CD14-positive monocyte (primary cell): ENCODE data around the gene PLCB2. TPM values are rescaled to one million over a fixed set of nuclear protein-coding genes. Genes with fewer than 3 reads are reported as not detected.

ENCODE experiments used
- DNase-seq, 3 donors: peaks; one replicate each; pipeline ENCODE4 v3.0.0-alpha.2; 2011 to 2022
- H2AFZ ChIP-seq: 2 replicates; pipeline ENCODE4 v1.6.0; 2012; ENCODE audit warnings: mild to moderate bottlenecking, low read depth, low read length, inconsistent platforms; ENCODE audit not compliant: insufficient read depth, poor library complexity, severe bottlenecking
- H3K27ac ChIP-seq, 2 donors: 1 replicate in 1 of 2; 2 replicates in 1 of 2; pipeline ENCODE4 v1.5.1; 2012 to 2013; ENCODE audit warnings: low read length in 2 of 2, control low read depth in 1 of 2, inconsistent platforms in 1 of 2, low read depth in 1 of 2, mild to moderate bottlenecking in 1 of 2
- H3K27me3 ChIP-seq, 2 donors: one replicate each; pipeline versions ENCODE4 v1.6.0 to v1.6.1; 2011 to 2013; ENCODE audit warnings: low read length in 2 of 2; ENCODE audit not compliant: control insufficient read depth in 2 of 2, insufficient read depth in 2 of 2
- H3K36me3 ChIP-seq, 2 donors: replicated peaks in 1 of 2; 1 replicate in 1 of 2; 2 replicates in 1 of 2; pipeline versions ENCODE4 v1.5.1 to v1.6.1; 2012 to 2013; ENCODE audit warnings: low read length in 2 of 2, control low read depth in 1 of 2, inconsistent platforms in 1 of 2, mild to moderate bottlenecking in 1 of 2; ENCODE audit not compliant: insufficient read depth in 2 of 2, control insufficient read depth in 1 of 2
- H3K4me1 ChIP-seq, 2 donors: 1 replicate in 1 of 2; 2 replicates in 1 of 2; pipeline versions ENCODE4 v1.5.1 to v1.6.1; 2012 to 2013; ENCODE audit warnings: low read length in 2 of 2, control low read depth in 1 of 2, inconsistent platforms in 1 of 2, mild to moderate bottlenecking in 1 of 2, moderate library complexity in 1 of 2; ENCODE audit not compliant: insufficient read depth in 2 of 2, control insufficient read depth in 1 of 2
- H3K4me2 ChIP-seq: replicated peaks from 2 replicates; pipeline ENCODE3; 2012; ENCODE audit warnings: low read length, moderate library complexity, mild to moderate bottlenecking; ENCODE audit not compliant: poor library complexity, severe bottlenecking; ENCODE audit errors: extremely low read depth
- H3K4me3 ChIP-seq, 3 experiments: fragments of 200-600 bp in 1 of 3; sonication (generic) in 1 of 3; replicated peaks in 1 of 3; 1 replicate in 2 of 3; 2 replicates in 1 of 3; pipeline ENCODE4 v1.5.1; 2011 to 2013; ENCODE audit warnings: low read length in 3 of 3, mild to moderate bottlenecking in 3 of 3, control low read depth in 2 of 3, low read depth in 2 of 3, inconsistent platforms in 1 of 3, moderate library complexity in 1 of 3
- H3K79me2 ChIP-seq: 2 replicates; pipeline ENCODE4 v1.6.0; 2012; ENCODE audit warnings: mild to moderate bottlenecking, control low read depth, inconsistent platforms, low read length, moderate library complexity; ENCODE audit not compliant: insufficient read depth
- H3K9ac ChIP-seq: 2 replicates; pipeline ENCODE4 v1.6.0; 2017; ENCODE audit warnings: low read length, mild to moderate bottlenecking; ENCODE audit not compliant: insufficient read depth, poor library complexity, severe bottlenecking
- H3K9me3 ChIP-seq, 2 donors: replicated peaks in 1 of 2; 1 replicate in 1 of 2; 2 replicates in 1 of 2; pipeline versions ENCODE4 v1.5.1 to v1.6.1; 2012 to 2013; ENCODE audit warnings: low read length in 2 of 2, control low read depth in 1 of 2; ENCODE audit not compliant: control insufficient read depth in 1 of 2, insufficient read depth in 1 of 2
- H4K20me1 ChIP-seq: 2 replicates; pipeline ENCODE4 v1.6.0; 2012; ENCODE audit warnings: mild to moderate bottlenecking, low read length, control low read depth, moderate library complexity; ENCODE audit not compliant: insufficient read depth
- H3K27ac Mint-ChIP-seq, 7 donors: one replicate each; pipeline ENCODE4 v1.8.0; 2020; ENCODE audit warnings: mild to moderate bottlenecking in 7 of 7, mixed read lengths in 7 of 7, moderate library complexity in 6 of 7, inconsistent platforms in 2 of 7
- H3K27me3 Mint-ChIP-seq, 3 donors: one replicate each; pipeline ENCODE4 v1.8.0; 2021 to 2022; ENCODE audit warnings: low read depth in 3 of 3, mild to moderate bottlenecking in 3 of 3, mixed read lengths in 3 of 3, moderate library complexity in 3 of 3, inconsistent platforms in 1 of 3
- H3K36me3 Mint-ChIP-seq, 2 donors: one replicate each; pipeline ENCODE4 v1.8.0; 2020; ENCODE audit warnings: mixed read lengths in 2 of 2, inconsistent platforms in 1 of 2, mild to moderate bottlenecking in 1 of 2
- H3K4me1 Mint-ChIP-seq: one replicate; pipeline ENCODE4 v1.8.0; 2020; ENCODE audit warnings: mild to moderate bottlenecking, mixed read lengths
- H3K4me3 Mint-ChIP-seq, 2 donors: one replicate each; pipeline ENCODE4 v1.8.0; 2020; ENCODE audit warnings: mild to moderate bottlenecking in 2 of 2, mixed read lengths in 2 of 2, moderate library complexity in 1 of 2
- H3K9me3 Mint-ChIP-seq, 7 donors: one replicate each; pipeline ENCODE4 v1.8.0; 2020 to 2022; ENCODE audit warnings: mixed read lengths in 7 of 7, mild to moderate bottlenecking in 6 of 7, moderate library complexity in 6 of 7, inconsistent platforms in 2 of 7
- WGBS: methylation state at CpG from one replicate; pipeline ENCODE4 v1.1.5; 2013; ENCODE audit warnings: missing lambda C conversion rate; ENCODE audit not compliant: insufficient coverage; 5-methylcytosine and 5-hydroxymethylcytosine counted together
- intact Hi-C, 2 donors: fragments of 100-400 bp; cut with micrococcal nuclease; formaldehyde crosslinking; loops; one replicate each; pipeline versions ENCODE4 v1.15.0 to v1.15.1; 2023
- polyA plus RNA-seq, 3 donors: library from polyadenylated mRNA; depleted of rRNA in 1 of 3; unstranded in 2 of 3; stranded (reverse) in 1 of 3; fragments of 300-500 nt in 2 of 3; fragments of >200 nt in 1 of 3; fragmentation: Illumina TruSeq in 2 of 3; gene quantifications; 1 replicate in 2 of 3; 2 replicates in 1 of 3; pipeline ENCODE4 v1.2.3, GENCODE V29; 2012 to 2021
- TF ChIP-seq, protein P1 (sequence below): fragments of 200-600 bp; IDR thresholded peaks from one replicate; pipeline ENCODE4 v1.8.0; 2022; ENCODE audit warnings: antibody characterized with exemption, mild to moderate bottlenecking

PLCB2 gene
- polyA plus RNA-seq, 3 donors: 56.5 to 1,191 (median 74.5) TPM

DNA sequence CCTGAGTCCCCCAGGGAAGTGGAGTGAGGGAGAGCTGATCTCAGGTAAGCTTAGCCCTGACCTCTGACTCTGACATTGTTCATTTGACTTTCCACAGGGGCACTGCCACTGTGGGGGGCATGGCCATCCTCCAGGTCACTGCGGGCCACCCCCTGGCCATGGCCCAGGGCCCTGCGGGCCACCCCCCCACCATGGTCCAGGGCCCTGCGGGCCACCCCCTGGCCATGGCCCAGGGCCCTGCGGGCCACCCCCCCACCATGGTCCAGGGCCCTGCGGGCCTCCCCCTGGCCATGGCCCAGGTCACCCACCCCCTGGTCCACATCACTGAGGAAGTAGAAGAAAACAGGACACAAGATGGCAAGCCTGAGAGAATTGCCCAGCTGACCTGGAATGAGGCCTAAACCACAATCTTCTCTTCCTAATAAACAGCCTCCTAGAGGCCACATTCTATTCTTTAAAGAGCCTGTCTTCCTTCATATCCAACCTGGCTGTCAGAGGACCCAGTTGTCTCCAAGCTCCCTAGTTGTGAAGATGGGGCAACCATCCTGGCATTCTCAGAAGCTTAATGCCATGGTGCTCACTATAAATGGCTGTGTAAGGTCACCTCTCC, 48.3 kb upstream of the PLCB2 start:
- intact Hi-C loops: no loop called here
- peaks cover 15% of the 10 kb centered on the region for H3K4me1 Mint-ChIP-seq
- 100% methylated on average over 1 of the region's 5 CpGs for WGBS
- TF ChIP-seq, protein P1, sequence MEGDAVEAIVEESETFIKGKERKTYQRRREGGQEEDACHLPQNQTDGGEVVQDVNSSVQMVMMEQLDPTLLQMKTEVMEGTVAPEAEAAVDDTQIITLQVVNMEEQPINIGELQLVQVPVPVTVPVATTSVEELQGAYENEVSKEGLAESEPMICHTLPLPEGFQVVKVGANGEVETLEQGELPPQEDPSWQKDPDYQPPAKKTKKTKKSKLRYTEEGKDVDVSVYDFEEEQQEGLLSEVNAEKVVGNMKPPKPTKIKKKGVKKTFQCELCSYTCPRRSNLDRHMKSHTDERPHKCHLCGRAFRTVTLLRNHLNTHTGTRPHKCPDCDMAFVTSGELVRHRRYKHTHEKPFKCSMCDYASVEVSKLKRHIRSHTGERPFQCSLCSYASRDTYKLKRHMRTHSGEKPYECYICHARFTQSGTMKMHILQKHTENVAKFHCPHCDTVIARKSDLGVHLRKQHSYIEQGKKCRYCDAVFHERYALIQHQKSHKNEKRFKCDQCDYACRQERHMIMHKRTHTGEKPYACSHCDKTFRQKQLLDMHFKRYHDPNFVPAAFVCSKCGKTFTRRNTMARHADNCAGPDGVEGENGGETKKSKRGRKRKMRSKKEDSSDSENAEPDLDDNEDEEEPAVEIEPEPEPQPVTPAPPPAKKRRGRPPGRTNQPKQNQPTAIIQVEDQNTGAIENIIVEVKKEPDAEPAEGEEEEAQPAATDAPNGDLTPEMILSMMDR: no peak
- H3K4me2 ChIP-seq: no peak overlapping the region
- H4K20me1 ChIP-seq: peaks cover 11% of the 10 kb centered on the region
- H3K4me3 ChIP-seq: no peak overlapping the region
- H2AFZ ChIP-seq: no peak overlapping the region
- peaks cover 7 to 19% (median 16%) of the 10 kb centered on the region in 3 donors for H3K27me3 Mint-ChIP-seq
- no peak overlapping the region for H3K9ac ChIP-seq
- no peak for DNase-seq
- no peak overlapping the region for H3K27ac Mint-ChIP-seq
- no peak overlapping the region for H3K27ac ChIP-seq
- no peaks in the 10 kb centered on the region for H3K79me2 ChIP-seq
- H3K36me3 ChIP-seq: no peaks in the 10 kb centered on the region
- peaks cover 8 to 9% of the 10 kb centered on the region in 2 donors for H3K36me3 Mint-ChIP-seq
- H3K4me3 Mint-ChIP-seq: no peak overlapping the region
- peaks cover 0 to 10% of the 10 kb centered on the region in 2 donors for H3K27me3 ChIP-seq
- H3K4me1 ChIP-seq: peaks cover 14 to 19% of the 10 kb centered on the region in 2 donors
- H3K9me3 ChIP-seq: no peaks in the 10 kb centered on the region
- H3K9me3 Mint-ChIP-seq: no peaks in the 10 kb centered on the region

DNA sequence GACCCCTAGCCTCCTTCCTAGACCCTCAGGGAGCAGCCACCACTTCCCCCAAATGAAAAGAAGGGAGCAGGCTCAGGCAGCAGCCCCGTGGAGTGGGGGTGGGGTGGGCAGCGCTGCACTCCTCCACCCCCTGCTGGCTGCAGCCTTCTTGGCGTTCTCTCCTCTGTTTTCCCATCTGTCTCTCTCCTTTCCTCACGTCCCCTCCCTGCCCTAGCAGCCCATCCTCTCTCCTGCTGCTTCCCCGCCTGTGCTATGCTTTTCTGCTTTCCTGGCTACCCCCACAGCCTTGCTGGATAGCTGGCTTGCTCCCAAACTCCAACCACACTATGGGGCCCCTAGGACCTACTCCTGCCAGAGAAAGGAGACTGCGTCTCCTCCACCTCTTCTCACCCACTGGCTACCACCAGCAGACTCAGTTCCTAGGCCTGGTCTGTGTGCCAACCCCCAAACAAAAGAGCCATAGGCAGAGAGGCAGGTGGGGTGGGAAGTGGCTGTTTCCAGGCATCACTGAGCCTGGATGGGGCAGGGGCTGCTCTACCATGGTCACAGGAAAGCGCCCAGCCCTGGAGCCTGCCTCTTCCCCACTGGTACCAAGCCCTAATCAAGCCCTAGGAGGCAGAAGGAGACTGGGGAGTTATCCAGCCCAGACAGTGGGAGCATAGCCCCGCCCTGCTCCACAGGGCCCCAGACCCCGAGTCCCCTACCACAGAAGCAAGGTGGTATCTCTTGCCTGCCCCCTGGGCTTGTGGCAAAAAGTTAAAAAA, 46.9 kb upstream of the PLCB2 start:
- peaks cover 15% of the 10 kb centered on the region for H3K4me1 Mint-ChIP-seq
- Histone ChIP-seq H3K9ac (no peak overlapping the region), H4K20me1 (peaks cover 11% of the 10 kb centered on the region), H3K4me2 (no peak overlapping the region), H3K4me1 (peaks cover 14 to 19% of the 10 kb centered on the region in 2 donors), H3K4me3 (no peak overlapping the region), H2AFZ (no peak overlapping the region), H3K36me3 (no peaks in the 10 kb centered on the region), H3K79me2 (no peaks in the 10 kb centered on the region), H3K27ac (no peak overlapping the region), H3K27me3 (peaks cover 0 to 10% of the 10 kb centered on the region in 2 donors), H3K9me3 (no peaks in the 10 kb centered on the region)
- intact Hi-C loops: no loop called here
- DNase-seq: no peak
- H3K36me3 Mint-ChIP-seq: peaks cover 0 to 2% of the 10 kb centered on the region in 2 donors
- no peaks in the 10 kb centered on the region for H3K9me3 Mint-ChIP-seq
- peaks cover 8 to 19% (median 16%) of the 10 kb centered on the region in 3 donors for H3K27me3 Mint-ChIP-seq
- 54% methylated on average over 5 of the region's 9 CpGs for WGBS
- TF ChIP-seq, protein P1: no peak
- no peak overlapping the region for H3K4me3 Mint-ChIP-seq
- H3K27ac Mint-ChIP-seq: no peak overlapping the region
